Muscle of back (tissue), 11 donors: ENCODE measurements around the gene TERT. TPM values are rescaled to one million over a fixed set of nuclear protein-coding genes. Genes with fewer than 3 reads are reported as not detected.
"Not testable (repeated sequence)": the region's sequence is repeated elsewhere in the genome, so short reads cannot be mapped to it uniquely, and the experiment has no call there.

Experiments used
- DNase-seq, 3 donors: peaks; one replicate each; pipeline versions ENCODE4 v3.0.0 to v3.0.0-alpha.2; 2013
- polyA plus RNA-seq, 10 donors: library from polyadenylated mRNA; unstranded; fragments of 120-200 nt; gene quantifications; one replicate each; pipeline ENCODE4 v1.2.1, GENCODE V29; 2013; ENCODE audit not compliant: insufficient read length in 10 of 10

Gene TERT
- polyA plus RNA-seq, 10 donors = 0.08 TPM; not detected in 9

DNA sequence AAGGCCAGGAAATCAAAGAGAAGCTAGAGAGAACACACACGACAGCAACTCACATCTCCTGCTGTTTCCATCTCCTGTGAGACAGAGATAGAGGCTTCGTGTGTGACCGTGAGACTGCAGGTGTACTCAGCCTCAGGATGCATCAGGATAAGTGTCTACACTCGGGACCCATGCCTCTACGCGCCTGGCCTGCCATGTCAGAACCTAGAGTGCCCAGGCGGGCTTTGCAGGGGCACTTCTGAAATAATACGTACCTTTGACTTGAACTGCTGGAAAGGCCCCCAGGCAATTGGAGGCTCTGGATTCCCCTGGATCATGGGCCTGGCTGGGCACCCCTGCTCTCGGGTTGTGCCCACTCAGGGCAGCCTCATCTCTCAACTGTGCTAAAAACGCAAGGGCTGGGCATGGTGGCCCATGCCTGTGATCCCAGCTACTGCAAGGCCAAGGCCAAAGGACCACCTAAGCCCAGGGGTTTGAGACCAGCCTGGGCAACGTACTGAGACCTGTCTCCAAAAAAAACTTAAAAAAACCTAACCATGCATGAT, 37.1 kb upstream of the TERT start:
- DNase-seq = no peak

DNA sequence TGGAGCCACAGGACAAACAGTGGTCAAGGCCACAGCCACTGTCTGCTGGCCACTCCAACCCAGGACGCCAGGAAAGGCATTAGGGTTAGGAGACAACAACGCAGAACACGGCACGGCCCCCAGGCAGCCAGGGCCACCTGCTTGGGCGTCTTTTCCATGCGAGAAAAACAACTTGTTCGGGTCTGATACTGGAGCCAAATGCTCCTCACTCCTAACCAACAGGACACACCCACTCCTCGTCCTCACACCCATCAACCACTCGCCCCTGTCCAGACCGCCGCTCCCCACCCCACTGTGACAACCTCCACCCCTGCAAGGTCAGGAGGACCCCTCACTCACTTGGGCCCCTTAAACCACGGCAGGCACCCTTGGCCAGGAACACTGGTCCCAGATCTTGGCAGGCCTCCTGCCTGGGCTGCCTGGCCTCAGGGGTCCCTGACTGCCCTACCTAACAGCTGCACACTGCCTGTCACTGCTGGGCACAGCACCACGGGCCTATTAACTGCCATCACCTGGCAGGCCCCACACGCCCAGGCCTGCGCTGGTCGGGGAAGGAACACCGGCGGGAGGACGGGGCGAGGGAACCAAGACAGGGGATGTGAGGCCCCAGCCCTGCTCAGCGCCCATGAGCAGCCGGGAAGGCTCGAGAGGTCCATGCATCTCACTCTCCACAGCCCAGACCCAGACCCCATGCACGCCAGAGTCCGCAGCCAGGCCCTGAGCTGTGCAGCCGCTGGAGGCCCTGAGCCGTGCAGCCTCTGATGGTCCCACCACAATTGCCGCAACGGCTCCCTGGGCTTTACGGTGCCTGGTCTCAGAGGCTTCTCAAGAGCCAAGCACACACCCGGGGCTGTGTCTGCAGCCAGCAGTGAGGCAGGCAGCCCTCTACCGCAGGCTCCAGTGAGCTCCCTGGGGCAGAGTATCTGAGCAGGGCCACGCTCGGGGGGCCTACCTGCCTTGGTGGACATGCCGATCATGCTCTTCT, 36.3 kb upstream of the TERT start:
- peak in 1 of 3 donors; percentile 23 for DNase-seq

DNA sequence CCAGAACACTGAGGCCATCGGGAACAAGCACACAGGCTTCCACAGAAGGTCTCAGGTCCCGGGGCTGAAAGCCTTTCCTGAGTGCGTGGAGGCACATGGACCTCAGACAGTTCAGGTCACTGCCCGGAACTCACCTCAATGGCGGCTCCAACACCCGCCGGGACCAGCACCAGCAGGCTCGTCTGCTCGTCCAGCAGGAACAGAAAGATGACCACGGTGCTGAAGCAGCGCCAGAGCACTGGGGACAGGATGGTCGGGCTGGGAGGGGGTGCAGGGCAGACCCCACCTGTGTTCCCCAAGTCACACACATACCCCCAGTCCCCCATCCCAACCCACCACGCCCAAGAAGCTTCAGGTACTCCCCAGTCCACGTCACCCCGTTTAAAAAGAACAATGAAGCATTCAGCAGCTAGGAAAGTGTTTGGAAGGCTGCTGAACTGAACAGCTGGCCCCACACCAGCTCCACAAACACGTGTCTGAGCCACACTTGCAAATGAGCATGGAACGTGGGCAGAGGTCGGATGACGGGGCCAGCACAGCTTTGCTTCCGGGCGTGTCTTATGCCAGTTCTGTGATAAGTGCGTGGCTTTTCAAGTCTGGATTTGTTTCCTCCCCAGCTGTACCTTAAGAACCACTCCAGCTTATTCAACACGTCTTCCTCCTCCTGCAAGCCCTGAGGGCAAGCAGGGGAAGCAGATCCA, 35.4 kb upstream of the TERT start:
- DNase-seq = no peak

DNA sequence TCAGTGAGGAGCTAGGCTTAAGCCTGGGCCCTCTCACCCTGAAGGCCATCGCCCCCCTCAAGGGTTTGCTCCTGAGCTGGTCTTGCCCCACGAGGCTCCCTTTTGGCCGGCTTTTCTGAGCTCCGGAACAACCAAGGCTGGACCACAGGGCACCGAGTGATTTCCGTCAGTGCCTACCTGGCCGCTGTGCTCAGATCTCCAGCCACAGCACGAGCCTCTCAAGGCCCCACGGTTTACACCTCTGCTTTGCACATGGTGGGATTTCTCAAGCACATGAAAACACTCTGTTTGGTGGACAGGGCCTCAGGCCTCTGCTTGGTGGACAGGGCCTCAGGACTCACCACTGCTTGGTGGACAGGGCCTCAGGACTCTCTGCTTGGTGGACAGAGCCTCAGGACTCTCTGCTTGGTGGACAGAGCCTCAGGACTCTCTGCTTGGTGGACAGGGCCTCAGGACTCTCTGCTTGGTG, 34.3 kb upstream of the TERT start:
- DNase-seq = no peak

DNA sequence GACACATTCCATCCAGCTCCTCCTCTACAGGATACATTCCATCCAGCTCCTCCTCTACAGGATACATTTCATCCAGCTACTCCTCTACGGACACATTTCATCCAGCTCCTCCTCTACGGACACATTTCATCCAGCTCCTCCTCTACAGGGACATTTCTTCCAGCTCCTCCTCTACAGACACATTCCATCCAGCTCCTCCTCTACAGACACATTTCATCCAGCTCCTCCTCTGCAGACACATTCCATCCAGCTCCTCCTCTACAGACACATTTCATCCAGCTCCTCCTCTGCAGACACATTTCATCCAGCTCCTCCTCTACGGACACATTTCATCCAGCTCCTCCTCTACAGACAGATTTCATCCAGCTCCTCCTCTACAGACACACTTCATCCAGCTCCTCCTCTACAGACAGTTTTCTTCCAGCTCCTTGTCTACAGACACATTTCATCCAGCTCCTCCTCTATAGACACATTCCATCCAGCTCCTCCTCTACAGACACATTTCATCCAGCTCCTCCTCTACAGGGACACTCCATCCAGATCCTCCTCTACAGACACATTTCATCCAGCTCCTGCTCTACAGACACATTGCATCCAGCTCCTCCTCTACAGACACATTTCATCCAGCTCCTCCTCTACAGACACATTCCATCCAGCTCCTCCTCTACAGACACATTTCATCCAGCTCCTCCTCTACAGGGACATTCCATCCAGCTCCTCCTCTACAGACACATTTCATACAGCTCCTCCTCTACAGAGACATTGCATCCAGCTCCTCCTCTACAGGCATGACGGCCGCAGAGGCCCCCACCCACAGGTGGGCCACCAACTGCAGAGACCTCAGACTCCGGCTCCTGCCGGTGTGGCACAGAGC, 33.6 kb upstream of the TERT start:
- DNase-seq = not testable (repeated sequence)

DNA sequence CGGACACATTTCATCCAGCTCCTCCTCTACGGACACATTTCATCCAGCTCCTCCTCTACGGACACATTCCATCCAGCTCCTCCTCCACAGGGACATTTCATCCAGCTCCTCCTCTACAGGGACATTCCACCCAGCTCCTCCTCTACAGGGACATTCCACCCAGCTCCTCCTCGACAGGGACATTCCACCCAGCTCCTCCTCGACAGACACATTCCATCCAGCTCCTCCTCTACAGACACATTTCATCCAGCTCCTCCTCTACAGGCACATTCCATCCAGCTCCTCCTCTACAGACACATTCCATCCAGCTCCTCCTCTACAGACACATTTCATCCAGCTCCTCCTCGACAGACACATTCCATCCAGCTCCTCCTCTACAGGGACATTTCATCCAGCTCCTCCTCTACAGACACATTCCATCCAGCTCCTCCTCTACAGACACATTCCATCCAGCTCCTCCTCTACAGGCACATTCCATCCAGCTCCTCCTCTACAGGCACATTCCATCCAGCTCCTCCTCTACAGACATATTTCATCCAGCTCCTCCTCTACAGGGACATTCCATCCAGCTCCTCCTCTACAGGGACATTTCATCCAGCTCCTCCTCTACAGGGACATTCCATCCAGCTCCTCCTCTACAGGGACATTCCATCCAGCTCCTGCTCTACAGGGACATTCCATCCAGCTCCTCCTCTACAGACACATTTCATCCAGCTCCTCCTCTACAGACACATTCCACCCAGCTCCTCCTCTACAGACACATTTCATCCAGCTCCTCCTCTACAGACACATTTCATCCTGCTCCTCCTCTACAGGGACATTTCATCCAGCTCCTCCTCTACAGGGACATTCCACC, 32.3 kb upstream of the TERT start:
- DNase-seq = peak in 1 of 3 donors; percentile 31

DNA sequence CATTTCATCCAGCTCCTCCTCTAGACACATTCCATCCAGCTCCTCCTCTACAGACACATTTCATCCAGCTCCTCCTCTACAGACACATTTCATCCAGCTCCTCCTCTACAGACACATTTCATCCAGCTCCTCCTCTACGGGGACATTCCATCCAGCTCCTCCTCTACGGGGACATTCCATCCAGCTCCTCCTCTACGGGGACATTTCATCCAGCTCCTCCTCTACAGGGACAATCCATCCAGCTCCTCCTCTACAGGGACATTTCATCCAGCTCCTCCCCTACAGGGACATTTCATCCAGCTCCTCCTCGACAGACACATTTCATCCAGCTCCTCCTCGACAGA, 31.6 kb upstream of the TERT start:
- DNase-seq = not testable (repeated sequence)

DNA sequence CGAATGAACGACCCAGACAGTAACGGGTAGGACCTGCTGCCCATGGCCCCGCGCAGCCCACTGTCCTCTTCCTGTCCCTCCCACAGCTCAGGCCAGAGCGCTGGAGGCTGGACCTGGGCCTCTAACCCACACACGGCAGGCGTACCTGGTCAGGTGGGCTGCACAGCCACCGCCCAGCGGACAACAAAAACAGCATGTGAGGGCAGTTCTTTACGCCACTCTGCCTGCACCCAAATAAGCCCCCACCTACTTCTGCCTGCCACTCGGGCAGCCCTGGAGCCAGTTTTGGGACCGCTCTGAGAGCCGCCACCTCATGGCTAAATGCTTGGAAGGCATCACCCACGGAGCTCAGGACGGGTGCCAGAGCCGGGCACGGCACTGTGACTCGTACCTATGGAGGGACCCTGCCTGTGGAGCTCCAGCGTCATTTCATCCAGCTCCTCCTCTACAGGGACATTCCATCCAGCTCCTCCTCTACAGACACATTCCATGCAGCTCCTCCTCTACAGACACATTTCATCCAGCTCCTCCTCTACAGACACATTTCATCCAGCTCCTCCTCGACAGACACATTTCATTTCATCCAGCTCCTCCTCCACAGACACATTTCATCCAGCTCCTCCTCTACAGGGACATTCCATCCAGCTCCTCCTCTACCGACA, 31.1 kb upstream of the TERT start:
- no peak for DNase-seq

DNA sequence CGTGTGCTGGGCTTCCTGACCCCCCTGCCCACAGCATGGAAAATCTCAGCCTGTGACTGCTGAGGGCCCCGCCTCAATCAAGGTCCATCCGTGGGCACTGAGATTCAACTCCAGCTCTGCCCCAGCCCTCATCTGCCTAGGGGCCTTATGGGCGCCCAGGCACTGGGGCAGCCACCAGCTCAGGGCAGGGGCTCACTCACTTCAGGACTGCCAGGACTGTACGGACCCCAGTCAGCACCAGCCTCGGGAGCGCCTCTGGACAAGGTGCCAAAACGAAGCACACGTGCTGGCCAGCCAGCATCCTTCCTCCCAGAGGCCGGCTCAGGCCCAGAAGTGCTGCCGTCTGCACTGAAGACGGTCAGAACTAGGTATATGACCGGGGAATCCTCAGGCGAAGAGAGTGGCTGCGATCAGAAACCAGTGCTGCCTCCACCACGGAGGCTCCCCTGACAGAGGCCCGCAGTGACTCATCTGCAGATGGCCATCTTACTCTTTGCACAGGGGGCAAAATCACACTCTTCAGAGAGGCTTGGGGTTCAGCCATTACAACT, 30.4 kb upstream of the TERT start:
- no peak for DNase-seq

DNA sequence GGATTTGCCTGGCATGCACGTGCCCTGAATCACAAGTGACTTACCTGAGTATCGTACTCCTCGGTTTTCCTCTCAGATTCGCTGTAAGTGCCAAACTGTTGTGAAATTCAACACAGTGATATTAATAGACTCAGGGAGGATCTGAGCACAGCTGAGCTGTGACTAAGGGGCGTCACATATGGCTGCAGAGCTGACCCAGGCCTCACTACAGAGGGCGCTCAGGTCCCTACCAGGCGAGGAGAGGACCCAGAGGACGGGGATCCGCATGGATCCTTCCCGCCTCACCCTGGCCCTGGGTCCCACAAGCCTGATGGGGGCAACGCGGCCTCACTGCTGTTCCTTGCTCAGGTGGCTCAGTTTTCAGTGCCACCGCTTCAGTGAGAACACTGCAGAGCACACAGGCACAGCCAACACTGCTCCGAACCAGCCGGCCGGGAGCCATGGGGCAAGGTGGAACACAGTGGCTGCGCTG, 29.9 kb upstream of the TERT start:
- no peak for DNase-seq

DNA sequence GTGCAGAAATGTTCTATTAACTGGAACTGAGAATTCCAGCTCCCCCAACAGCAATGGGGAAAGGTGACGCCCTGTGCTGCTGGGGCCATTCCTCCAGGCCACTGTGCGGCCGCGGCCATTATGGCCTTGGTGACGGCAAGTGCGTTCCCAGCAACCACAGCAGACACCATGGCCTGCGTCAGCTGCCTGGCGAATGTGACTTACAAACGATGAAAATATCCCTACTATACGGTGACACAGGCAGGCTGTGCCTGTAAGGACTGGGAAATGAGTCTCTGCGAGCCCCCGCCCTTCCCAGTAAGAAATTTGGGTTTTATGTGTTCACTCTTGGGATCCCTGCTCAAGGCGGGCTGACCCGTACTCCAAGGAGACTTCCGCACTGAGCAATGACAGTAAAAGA, 29.4 kb upstream of the TERT start:
- DNase-seq = no peak

DNA sequence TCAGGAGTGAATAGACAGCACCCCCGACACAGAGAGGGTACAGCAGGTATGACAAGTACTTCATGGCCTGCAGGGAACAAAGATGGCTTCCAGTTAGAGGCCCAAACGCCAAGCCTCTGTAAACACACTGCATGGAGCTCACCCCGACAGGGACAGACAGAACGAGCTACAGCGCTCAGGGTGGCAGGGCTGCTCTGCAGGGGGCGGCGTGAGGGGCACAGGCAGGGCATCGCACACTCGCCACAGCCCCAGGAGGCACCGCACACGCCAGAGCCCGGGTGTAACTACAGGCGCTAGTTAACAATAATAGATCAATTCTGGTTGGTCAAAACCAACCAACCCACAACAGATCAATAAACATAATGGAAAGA, 28.9 kb upstream of the TERT start:
- no peak for DNase-seq

DNA sequence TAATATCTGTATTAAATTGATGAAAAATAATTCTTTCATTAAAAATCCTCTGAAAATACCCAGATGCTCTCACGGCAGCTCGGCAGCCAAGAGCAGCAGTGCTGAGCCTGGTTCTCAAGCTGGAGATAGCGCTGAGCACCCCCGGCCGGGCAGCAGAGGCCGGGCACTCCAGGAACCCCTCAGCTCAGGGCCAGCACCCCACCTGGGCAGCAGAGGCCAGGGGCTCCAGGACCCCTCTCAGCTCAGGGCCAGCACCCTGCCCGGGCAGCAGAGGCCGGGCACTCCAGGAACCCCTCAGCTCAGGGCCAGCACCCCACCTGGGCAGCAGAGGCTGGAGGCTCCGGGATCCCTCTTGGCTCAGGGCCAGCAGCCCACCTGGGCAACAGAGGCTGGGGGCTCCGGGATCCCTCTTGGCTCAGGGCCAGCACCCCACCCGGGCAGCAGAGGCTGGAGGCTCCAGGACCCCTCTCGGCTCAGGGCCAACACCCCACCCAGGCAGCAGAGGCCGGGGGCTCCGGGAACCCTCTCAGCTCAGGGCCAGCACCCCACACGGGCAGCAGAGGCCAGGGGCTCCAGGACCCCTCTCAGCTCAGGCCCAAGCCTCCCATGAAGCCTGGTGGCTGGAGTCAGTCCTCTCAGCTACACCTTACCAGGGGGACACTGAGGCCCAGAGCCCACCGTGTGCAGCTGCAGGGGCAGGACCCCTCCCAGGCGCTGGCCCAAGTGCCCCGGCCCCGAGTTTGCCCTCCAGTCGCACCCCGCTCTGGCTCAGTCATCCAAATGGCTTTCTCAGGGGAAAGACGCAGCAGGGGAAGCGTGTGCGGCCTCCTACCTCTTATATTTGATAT, 28.3 kb upstream of the TERT start:
- no peak for DNase-seq

DNA sequence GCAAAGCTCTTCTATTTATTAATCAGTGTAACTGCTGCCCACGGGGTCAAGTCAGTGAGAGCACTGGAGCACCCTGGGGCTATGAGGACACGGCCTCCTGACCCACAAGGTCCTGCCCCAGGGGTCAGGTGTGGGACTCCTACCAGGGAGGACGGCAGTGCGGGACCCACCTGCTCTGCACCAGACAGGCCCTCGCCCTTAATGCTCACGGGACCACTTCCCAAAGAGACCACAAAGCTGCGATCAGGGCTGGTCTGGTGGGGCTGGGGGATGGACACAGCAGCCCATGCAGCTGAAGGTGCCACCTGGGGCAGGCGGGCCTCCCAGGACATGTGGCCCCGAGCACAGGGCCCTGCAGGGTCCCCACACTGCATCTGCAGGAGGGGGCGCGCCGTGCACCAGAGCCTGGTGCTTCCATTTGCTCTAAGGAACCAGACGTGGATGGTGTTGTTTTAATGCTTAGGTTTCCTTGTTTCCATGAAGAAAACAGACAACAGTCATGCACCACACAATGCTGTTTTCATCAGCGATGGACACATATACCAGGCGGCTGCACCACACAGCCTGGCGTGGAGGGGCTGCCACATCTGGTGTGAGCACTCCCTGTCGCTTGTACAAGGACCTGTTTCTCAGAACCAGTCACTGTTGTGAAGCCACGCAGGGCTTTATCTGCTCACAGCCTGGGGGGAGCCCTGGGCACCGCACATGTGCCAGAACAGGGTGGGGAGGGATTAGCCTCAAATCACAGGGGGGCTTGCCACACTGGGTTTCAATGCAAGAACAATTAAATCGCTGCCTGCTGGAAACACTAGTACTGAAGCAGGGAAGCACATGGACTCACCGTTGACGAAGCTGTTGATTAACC, 27.4 kb upstream of the TERT start:
- DNase-seq = no peak

DNA sequence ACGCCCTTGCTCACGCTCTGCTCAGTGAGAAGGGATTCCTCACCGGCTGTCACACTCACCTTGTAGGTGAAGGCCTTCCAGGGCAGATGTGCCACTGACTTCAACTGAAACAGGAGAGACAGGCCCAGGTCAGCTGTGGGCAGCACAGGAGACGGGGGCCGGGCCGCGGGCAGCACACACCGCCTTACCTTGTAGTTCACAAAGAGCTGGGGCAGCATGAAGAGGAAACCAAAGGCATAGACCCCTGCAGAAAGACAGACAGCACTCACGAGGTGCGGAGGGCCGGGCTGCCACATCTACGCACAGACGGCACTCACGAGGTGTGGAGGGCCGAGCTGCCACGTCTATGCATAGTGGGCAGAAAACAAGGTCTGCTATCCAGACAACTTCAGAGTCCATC, 26.7 kb upstream of the TERT start:
- DNase-seq = no peak

DNA sequence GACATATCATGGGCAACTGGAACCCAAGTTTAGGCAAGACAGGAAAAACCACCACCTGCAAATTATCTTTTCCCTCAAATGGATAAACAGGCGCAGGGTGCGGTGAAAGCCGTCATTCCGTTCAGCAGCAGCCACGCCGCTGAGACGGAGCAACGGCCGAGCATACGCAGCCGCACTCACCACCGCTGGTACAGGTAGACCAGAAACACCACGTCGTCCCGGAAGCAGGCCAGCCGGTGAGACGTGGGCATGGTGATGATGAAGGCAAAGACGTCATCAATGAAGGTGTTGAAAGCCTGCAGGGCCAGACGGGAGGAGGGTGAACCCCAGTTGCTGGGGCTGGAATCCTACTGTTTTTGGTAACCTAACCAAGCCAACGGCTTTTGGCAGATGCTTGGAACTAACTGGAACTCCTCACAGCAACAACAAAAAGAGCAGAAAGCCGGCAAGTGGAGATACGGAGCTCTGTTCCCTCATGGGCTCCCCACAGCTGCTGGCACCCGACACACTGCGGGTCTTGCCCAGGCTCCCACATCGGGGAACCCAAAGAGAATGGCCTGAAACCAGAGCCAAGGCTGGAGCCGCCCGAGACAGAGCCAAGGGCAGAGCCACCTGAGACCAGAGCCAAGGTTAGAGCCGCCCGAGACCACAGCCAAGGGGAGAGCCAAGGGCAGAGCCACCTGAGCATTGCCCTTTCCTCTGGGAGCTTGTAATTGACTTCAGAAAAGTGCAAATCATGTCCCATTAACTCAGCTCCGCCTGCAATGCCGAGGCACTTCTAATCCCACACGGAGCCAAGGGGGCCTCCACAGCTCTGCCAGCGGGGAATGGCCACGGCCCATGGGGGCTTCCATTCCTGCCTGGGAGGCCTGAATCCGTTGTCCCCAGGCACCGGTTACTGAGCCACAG, 25.8 kb upstream of the TERT start:
- no peak for DNase-seq
